KMS-11 (cell line): ENCODE measurements around the gene PON2.
"Not testable (repeated sequence)": the region's sequence is repeated elsewhere in the genome, so short reads cannot be mapped to it uniquely, and the experiment has no call there.

Source experiments
- H2AFZ ChIP-seq: fragments of 200-600 bp; sonication (generic); 2 replicates; pipeline ENCODE4 v1.6.1; 2016; ENCODE audit warnings: antibody characterized with exemption, mixed run types, low read depth
- H3K27ac ChIP-seq: fragments of 200-600 bp; sonication (generic); 2 replicates; pipeline ENCODE4 v1.6.1; 2016; ENCODE audit warnings: mild to moderate bottlenecking, mixed run types
- H3K27me3 ChIP-seq: fragments of 200-600 bp; sonication (generic); 2 replicates; pipeline ENCODE4 v1.6.1; 2017; ENCODE audit warnings: mild to moderate bottlenecking, low read depth, mixed run types, moderate library complexity; ENCODE audit not compliant: insufficient read depth
- H3K36me3 ChIP-seq: fragments of 200-600 bp; sonication (generic); 2 replicates; pipeline ENCODE4 v1.6.1; 2017; ENCODE audit warnings: mild to moderate bottlenecking, mixed run types; ENCODE audit not compliant: insufficient read depth
- H3K4me1 ChIP-seq: fragments of 200-600 bp; sonication (generic); 2 replicates; pipeline ENCODE4 v1.6.1; 2016; ENCODE audit warnings: mild to moderate bottlenecking, low read depth, mixed run types; ENCODE audit not compliant: poor library complexity, severe bottlenecking
- H3K4me2 ChIP-seq: fragments of 200-600 bp; sonication (generic); 2 replicates; pipeline ENCODE4 v1.7.0; 2016; ENCODE audit warnings: mild to moderate bottlenecking, mixed run types
- H3K4me3 ChIP-seq: fragments of 200-600 bp; sonication (generic); IDR thresholded peaks from 2 replicates; pipeline ENCODE4 v1.6.1; 2017; ENCODE audit warnings: low read depth, low read length, mixed read lengths; ENCODE audit not compliant: insufficient read depth
- H3K79me2 ChIP-seq: fragments of 200-600 bp; sonication (generic); 2 replicates; pipeline ENCODE4 v1.6.1; 2016; ENCODE audit warnings: low read depth, mixed run types; ENCODE audit not compliant: insufficient read depth
- H3K9ac ChIP-seq: fragments of 200-600 bp; sonication (generic); 2 replicates; pipeline ENCODE4 v1.6.1; 2016; ENCODE audit warnings: mild to moderate bottlenecking, mixed run types
- H4K20me1 ChIP-seq: fragments of 200-600 bp; sonication (generic); 2 replicates; pipeline ENCODE4 v1.6.1; 2016; ENCODE audit warnings: mild to moderate bottlenecking, mixed run types; ENCODE audit not compliant: insufficient read depth
- CTCF ChIP-seq: fragments of 200-600 bp; sonication (generic); conservative IDR thresholded peaks from 2 replicates; pipeline ENCODE4 v1.6.1; 2017; ENCODE audit warnings: low read depth, mild to moderate bottlenecking, antibody characterized with exemption, low read length, moderate library complexity, mixed read lengths

PON2 gene

GRCh38 chr7:95469187-95469586 is 34.4 kb upstream of the PON2 start:
- no peaks in the 10 kb centered on the region for H3K36me3 ChIP-seq
- H2AFZ ChIP-seq, result no peak overlapping the region
- H3K4me3 ChIP-seq, result no peak overlapping the region
- no peak overlapping the region for H3K9ac ChIP-seq
- H3K79me2 ChIP-seq, result no peaks in the 10 kb centered on the region
- no peaks in the 10 kb centered on the region for H4K20me1 ChIP-seq
- peaks cover 27% of the 10 kb centered on the region for H3K4me1 ChIP-seq
- no peaks in the 10 kb centered on the region for H3K27me3 ChIP-seq
- no peak overlapping the region for H3K27ac ChIP-seq
- no peak for TF ChIP-seq CTCF
- H3K4me2 ChIP-seq, result no peak overlapping the region

DNA sequence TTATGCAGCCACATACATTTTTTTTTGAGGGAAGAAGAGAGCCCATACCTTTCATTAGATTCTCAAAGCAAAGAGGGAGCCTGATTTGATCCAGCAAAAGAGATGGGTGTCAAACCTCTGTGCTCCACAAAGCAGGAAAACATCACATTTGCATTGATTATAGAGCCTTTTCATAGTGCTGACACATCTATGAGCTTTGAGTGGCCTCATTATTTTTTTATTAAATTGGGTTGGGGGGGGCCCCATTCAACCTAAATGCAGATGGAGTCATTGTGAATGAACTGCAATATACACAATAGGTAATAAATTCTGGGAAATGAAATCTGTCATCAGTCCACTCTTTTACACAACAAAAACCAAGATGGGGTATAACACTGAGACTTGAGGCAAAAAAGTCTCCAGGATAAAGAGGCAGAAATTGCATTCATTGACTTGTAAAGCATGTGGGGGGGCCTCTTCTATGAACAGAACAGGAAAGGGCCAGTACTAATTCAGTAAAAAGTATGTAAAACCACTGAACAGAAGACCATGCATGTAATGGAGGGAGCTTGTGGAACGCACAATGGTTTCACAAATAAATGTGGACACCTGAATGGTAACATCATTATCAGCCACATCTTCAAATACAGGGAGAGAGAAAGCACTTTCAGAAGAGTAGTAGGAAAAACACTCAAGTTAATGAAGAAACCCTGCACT is 33.2 kb upstream of the PON2 start:
- Histone ChIP-seq H3K9ac (no peak overlapping the region), H2AFZ (no peak overlapping the region), H3K4me2 (no peak overlapping the region), H3K36me3 (no peaks in the 10 kb centered on the region), H3K27ac (no peak overlapping the region), H4K20me1 (no peaks in the 10 kb centered on the region), H3K79me2 (no peaks in the 10 kb centered on the region), H3K27me3 (no peaks in the 10 kb centered on the region), H3K4me1 (peaks cover 27% of the 10 kb centered on the region), H3K4me3 (no peak overlapping the region)
- TF ChIP-seq CTCF, result no peak

GRCh38 chr7:95460653-95461052 is 25.8 kb upstream of the PON2 start:
- not testable (repeated sequence) for H3K36me3 ChIP-seq, H3K4me2 ChIP-seq, H4K20me1 ChIP-seq, H3K9ac ChIP-seq, H3K4me3 ChIP-seq, H2AFZ ChIP-seq, H3K4me1 ChIP-seq, H3K79me2 ChIP-seq, H3K27ac ChIP-seq, H3K27me3 ChIP-seq

DNA sequence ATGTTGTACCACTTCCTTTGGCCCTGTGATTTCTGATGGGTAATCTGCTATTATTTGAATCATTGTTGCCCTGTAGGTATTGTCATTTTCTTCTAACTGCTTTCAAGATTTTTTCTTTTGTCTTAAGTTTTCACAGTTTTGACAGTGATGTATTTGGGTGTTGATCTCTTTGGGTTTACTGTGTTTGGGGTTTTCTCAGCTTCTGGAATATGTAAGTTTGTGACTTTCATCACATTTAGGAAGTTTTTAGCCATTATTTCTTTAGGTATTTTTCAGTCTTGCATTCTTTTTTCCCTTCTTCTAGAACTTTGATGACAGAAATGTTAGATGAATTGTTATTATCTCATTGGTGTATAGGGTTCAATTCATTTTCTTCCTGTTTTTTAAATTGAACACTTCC is 23.1 kb upstream of the PON2 start:
- Histone ChIP-seq H3K4me1 (no peaks in the 10 kb centered on the region), H4K20me1 (no peaks in the 10 kb centered on the region), H3K4me2 (no peak overlapping the region), H2AFZ (no peak overlapping the region), H3K27me3 (no peaks in the 10 kb centered on the region), H3K79me2 (no peaks in the 10 kb centered on the region), H3K27ac (no peak overlapping the region), H3K4me3 (no peak overlapping the region), H3K9ac (no peak overlapping the region), H3K36me3 (no peaks in the 10 kb centered on the region)
- TF ChIP-seq CTCF, result no peak

DNA sequence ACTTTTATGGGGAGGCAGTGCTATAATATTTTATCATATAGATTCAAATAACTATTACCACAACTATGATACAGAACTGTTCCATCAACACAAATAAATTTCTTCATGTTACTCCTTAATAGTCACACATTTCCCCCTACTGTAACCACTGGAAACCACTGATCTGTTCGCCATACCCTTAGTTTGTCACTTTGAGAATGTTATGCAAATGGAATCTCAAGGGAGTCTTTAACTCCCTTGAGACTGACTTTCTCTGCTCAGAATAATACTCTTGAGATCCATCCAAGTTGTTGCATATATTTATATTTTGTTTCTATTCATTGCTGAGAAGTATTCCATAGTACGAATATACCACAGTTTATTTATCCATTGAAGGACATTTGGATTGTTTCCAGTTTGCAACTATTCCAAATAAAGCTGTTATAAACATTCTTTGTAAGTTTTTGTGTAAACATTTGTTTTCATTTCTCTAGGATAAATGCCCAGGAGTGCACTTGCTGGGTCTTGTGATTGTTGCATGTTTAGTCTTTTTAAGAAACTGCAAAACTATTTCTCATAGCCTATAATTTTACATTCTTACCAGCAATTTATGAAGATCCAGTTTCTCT is 19.7 kb upstream of the PON2 start:
- no peak overlapping the region for H3K9ac ChIP-seq
- no peaks in the 10 kb centered on the region for H3K79me2 ChIP-seq
- no peaks in the 10 kb centered on the region for H3K36me3 ChIP-seq
- TF ChIP-seq CTCF, result no peak
- no peaks in the 10 kb centered on the region for H3K27me3 ChIP-seq
- no peaks in the 10 kb centered on the region for H3K4me1 ChIP-seq
- H3K4me2 ChIP-seq, result no peak overlapping the region
- no peaks in the 10 kb centered on the region for H4K20me1 ChIP-seq
- no peak overlapping the region for H3K4me3 ChIP-seq
- no peak overlapping the region for H2AFZ ChIP-seq
- no peak overlapping the region for H3K27ac ChIP-seq
